Measurements from ENCODE around the gene SLC25A47.
"Not testable (repeated sequence)": the region's sequence is repeated elsewhere in the genome, so short reads cannot be mapped to it uniquely, and the experiment has no call there.

Gene SLC25A47, protein sequence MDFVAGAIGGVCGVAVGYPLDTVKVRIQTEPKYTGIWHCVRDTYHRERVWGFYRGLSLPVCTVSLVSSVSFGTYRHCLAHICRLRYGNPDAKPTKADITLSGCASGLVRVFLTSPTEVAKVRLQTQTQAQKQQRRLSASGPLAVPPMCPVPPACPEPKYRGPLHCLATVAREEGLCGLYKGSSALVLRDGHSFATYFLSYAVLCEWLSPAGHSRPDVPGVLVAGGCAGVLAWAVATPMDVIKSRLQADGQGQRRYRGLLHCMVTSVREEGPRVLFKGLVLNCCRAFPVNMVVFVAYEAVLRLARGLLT

DNA sequence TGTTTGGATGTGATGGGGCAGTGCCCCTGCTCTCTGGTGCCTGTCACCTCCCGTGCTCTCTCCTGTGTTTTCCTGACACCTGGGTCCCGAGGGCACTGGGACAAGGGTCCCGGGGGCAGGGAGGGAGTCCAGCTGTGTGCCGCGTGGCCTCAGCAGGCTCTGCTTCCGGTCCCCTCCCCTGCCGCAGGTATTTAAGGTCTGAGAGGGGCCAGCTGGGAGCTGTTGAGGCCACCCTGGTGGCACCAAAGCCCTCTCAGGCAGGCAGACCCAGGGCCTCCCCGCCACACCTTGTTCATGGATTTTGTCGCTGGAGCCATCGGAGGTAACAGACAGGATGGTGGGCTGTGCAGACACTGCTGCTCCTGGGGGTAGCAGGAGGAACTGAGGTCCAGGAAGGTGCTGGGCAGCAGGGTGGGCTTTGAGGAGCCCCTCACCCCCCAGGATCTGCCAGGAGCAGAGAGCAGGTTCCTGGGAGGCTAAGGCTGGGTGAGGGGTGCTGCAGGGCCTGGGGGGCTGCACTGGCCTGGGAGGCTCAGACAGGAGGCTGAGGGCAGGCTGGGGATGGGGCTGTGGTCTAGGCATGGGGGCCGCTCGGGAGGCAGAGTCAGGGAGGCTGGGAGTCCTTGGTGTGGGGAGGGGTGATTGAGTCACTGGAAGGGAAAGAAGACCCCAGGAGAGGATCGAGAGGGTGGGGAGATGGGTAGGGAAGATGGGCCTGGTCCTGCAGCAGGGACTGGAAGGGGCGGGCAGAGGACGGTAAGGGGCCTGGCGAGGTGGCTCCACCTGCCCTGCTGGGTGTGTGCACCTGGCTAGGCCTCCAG lies at the start of gene SLC25A47:
Gene SLC25A47, plus strand, starts transcription at position 219 of the 821 bp plus-strand sequence. Its CDS starts 76 bp downstream, at position 295.
- DNase-seq: no peak

DNA sequence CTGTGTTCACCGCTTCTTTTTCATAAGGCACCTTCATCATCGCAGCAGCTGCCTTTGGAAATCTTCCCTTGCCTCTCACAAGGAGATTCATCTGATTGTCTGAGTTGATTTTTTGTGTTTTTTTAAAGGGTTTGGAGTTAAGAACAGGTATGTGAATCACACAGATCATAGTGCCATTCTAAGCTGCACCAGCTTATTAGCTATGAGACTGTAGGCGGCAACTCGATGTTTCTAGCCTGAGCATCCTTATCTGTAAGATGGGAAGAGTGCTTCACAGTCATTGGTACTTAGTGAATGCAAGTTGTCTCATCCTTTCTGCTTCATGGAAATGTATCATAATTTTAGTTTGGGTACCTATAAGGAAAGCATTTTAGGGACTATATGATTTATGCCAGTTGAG lies 48.9 kb upstream of the SLC25A47 start:
- DNase-seq: no peak

DNA sequence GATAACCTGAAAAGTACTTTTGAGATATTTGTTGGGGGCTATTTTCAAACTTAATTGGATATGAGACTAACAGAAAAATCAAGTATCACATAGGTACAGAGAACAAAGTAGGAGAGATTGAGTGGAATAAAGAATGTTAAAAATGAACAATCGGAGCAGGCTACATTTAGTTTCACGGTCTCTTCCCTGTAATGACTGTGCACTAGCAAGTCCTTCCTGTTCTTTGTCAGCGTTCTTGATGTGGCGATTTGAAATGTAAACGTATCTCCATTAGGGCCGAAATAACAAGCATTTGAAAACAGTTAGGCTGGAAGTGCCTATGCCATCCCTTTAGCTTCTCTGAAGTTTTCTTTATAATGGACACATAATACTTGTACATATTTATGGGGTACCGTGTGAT lies 47.9 kb upstream of the SLC25A47 start:
- no peak for DNase-seq

DNA sequence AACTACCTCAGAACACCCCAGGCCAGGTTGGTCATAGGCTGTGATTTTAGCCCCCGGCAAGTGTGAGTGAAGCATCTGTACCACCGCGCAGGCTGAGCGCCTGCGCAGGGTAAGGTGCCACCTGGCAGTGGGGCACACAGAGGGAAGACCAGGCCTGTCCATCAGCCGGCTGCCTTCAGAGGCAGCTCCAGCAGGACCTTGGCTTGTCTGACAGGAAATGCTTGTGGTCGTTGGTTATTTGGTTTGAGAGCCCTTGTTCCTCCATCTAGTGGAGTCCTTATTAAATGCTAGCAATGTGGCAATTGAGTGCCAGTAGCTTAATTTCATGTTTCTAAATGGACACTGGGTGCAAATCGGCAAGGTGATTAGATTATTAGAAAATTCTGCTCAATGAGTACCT lies 44.4 kb upstream of the SLC25A47 start:
- no peak for DNase-seq

DNA sequence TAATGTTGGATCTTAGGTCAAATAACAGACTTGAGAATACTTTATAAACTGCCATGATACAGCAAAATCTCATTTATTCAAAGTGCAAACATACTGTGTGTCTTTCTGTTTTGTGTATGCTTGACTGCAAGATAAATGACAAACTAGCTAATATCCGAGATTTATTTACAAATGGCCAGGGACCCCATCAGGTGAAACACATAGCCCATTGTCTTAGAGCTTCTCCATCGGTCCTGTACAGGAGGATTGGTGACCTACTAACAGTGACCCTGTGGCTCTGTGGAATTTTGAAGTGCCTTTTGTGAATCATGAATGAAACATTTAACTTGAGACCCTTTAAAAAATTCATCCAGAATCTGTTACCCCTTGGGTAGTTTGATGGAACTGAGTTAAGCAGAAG lies 44.0 kb upstream of the SLC25A47 start:
- DNase-seq: no peak

DNA sequence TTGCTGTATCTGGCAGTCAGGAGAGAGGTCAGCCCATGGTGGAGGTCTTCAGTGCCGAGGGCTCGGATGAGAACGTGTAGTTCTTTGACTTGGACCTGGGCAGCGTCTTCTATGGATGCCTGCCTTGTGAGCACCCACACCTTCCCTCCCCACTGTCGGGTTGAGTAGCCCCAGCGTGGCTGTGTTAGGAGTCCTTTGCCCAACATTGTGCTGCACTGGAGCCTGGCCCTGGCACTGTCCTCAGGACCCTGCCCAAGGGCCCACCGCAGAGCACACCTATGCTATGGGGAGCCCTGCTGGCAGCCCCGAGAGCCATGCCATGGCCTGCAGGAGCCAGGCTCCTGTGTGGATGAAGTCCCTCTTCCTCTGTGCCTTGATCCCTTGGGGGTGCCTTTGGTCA lies 43.6 kb upstream of the SLC25A47 start:
- no peak for DNase-seq

DNA sequence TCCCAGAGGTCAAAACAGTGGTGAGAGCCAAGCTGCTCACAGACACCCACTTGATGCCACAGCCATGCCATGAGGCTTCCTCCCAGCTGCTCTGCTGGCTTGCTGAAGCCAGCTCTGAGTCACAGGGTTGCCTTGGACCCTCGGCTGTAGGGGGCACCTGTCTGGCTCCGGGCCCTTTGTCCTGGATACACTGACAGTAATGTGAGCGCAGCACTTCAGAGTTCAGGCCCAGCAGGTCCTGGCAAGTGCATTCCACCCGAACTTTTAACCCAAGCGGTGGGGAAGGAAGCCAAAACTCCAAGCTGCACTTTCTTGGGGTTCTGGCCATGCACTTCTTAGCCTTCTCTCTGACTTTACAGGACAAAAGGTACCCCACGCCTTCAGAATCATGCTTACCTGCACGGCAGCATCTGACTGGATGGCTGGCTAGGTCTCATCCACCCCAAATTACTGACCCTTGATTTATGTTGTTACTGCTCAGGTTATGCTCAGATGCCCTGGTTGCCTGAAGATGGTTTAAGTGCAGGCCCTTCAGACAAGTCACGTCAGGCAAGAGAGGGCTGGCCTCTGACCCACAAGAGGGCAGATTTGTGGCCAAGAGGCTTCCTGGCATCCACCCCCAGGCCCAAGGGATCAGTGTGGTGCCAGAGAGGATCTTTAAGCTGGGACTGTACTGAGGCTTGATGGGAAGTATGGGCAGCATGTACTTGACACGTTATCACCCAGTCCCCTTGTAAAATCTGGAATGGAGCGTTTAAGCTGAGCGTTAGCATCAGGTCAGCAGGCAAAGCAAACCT lies 41.7 kb upstream of the SLC25A47 start:
- no peak for DNase-seq

DNA sequence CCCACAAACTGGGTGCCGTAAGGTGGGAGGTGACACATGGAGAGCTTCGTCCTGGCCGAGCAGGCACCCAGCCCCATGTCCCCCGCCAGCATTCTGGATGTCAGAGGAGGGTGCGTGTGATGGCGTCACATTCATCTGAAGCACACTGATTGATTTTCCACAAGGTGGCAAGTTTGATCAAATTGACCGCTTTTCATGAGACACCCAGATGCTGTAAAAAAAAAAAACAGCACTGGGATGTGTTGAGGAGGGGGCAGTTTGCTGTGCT lies 41.1 kb upstream of the SLC25A47 start:
- DNase-seq: no peak

DNA sequence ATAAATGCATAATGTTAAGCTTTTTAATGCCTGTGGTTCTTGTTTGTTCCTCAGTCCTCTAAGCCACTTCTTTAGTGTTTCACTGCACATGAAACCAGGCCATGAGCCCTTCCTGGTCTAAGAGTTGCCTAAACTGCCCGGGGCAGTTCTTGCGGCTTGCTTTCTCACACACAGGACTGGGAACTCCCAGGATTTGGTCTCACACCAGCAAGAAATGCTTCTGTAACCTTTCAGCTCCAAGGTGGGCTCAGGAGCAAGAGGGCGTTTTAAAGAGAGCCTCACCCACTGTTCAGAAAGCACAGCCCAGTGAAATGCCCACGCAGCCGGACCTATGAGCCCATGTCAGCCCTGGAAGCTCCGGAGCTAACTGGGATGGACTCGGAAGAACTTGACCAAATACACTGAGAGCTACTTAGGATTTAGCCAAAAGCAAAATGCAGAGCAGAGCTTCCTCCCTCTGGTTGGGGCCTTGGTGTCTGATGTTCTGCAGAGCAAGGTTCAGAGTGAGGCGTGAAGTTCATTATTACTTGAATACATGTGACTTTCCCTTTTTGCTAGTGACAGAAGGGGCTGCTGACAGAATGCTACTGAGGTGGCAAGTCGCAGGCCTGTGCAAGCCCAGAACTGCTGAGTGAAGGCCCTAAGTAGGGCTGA lies 40.2 kb upstream of the SLC25A47 start:
- DNase-seq: no peak

DNA sequence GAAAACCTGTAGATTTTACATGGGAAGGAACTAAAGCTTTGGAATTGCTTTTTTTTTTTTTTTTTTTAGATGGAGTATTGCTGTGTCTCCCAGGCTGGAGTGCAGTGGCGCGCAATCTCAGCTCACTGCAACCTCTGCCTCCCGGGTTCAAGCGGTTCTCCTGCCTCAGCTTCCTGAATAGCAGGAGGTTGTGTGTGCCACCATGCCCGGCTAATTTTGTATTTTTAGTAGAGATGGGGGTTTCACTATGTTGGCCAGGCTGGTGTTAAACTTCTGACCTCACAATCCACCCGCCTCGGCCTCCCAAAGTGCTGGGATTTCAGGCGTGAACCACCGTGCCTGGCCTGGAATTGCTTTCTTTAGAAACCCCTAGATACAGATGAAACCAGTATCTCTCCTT lies 39.7 kb upstream of the SLC25A47 start:
- DNase-seq: not testable (repeated sequence)

DNA sequence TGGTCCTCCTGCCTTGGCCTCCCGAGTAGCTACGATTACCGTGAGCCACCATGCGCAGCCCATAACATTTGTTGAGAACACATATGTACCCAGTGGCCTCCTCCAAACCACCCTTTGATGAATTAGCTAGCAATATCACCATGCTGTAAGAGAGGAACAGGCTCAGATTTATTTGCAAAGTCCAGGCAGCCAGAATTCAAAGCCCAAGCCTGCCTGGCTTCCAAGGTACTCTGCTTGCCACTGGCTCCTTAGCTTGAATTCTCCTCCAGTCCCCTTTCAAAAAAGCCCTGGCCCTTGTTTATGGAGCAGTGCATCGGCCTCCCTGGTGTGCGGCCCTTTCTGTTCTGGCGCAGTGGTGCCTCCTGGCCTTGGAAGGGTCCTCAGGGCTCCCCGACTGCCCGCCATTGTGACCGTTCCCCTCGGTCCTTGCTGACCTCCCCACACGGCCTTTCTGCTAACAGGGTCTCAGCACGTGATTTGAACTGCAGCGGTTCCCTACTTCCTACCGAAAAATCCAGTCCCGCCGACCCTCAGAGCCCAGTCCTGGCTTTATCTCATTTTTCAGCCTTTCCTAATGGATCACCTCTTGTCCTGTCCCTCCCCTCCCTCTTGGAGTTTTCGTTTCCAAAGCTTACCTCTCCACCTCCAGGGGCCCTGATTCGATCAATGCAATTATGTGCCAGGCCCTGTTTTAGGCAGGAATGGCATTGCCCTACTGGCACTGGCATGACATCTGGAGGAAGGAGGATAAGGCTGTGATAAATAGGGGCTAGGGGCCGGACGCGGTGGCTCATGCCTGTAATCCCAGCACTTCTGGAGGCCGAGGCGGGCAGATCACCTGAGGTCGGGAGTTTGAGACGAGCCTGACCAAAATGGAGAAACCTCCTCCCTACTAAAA lies 38.9 kb upstream of the SLC25A47 start:
- DNase-seq: no peak

DNA sequence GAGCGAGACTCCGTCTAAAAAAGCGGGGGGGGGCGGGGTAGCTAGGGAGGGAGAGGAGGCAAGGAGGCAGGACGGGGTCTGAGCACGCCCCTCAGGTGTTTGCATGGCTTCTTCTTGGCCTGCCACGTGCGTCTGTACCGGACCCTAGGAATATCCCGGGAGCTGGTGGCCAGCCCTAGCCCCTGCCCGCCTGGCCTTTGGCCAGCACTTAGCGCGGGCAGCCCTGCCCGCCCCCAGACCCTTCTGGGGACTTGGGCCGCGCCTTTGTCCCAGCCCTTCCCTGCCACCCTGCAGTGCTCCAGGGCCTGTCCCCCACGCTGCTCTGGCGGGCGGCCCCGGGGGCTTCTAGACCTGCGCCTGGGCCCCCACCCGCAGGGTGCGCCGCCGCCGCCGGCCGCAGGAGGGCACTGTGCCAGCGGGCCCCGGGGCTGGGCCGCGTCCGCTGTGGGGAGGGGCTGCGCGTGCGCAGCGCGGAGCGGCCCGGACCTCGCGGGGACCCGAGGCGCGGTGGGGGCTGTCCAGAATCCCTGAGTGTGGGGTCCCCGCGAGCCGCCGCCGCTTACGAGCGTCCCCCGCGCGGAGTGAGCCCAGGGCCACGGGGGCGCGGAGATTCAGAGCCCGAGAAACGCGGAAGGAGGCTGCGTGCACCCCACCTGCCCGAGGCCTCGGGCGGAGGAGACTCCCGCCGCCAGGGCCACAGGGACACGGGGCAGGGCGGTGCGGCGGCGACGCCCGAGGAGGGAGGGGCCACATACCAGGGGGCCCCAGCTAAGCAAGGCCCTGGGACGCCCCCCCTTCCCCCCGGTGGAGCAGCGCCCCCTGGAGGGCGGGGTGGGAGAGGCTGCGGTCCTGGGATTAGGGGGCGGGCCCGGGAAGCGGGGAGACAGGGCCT lies 37.9 kb upstream of the SLC25A47 start:
- DNase-seq: peak; percentile 64

DNA sequence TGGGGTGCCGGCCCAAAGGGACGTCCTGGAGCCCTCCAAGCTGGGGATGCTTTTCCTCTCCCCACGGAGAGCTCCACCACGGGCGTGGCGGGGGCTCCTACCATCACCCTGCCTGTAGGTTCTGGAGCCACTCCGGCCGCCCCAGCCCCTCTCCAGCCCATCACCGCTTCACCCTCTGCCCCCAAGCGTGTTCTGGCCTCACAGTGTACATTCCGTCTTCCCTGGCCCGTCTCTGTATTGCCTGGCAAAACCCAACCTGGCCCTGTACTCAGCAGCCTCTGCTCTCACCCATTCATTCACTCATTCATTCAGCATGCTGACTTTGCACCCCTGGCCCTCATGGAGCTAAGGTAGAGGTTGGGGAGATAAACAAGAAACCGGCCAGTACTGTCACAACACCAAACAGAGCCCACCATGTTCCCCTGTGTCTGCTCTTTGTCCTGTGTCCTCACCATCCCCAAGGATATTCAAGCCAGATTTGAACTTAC lies 37.2 kb upstream of the SLC25A47 start:
- DNase-seq: no peak

DNA sequence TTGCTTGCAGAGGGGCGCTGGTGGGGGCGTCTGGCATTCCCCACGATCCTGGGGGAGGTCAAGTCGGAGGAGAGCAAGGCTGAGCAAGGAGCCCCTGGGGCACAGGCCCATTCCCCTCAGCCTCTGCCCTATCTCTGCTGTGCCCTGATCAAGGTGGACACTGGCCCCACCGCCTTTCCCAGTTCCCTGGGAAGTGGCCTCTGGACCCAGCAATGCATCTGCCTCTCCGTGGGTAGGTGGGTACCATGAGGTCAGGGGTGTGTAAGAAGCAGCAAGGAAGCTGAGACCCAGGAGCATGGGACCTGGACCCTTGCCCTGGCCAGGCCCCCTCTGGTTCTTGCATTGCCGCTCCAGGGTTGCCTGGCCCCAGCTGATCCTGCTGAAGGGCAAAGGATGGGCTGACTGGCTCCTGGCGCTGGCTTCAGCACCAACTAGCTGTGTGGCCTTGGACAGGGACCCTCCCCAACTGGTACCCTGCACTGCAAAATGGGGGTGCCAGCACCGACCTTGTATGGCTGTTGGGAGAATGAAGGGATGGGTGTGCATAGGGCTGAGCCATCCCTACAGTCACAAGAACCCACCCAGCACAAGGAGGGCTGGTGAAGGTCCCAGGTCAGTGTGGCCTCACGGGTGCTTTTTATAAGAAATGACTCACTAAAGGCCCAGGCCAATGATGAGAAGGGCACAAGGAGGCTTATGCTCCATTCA lies 36.5 kb upstream of the SLC25A47 start:
- no peak for DNase-seq

DNA sequence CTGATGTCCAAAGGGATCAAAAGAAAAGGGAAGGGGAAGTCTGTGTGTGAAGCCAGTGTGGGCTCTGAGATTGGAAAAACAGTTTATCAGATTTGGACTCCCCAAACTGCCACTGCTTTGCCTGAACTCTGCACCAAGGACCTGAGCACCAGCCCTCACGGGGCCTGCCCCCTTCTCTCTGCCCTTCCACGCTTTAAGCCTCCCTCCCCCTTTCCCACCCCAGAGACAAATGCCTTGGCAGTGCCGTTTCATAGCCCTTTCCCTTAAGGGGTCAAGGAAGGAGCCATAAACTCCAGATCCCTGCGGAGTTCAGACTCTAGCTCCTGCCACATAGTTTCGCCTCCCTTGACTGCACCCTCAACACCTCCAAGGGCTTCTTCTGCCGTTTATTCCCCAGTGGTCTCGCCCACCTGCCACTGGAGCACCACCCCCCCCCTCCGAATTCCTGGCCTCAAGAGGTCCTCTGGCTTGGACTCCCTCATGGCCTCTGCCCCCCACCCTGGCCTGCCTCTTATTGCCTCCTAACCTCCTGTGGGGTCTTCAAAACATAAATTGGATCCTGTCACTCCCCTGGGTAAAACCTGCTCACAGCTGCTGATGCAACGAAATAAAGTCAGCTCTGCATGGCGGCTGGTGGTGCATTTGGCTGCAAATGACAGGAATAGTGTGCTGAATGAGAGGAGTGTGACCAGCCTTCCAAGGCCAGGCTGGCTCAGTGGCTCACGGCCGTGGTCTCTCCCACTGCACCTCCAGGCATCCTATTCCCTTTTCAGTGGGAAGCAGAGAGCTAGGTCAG lies 35.7 kb upstream of the SLC25A47 start:
- DNase-seq: no peak

DNA sequence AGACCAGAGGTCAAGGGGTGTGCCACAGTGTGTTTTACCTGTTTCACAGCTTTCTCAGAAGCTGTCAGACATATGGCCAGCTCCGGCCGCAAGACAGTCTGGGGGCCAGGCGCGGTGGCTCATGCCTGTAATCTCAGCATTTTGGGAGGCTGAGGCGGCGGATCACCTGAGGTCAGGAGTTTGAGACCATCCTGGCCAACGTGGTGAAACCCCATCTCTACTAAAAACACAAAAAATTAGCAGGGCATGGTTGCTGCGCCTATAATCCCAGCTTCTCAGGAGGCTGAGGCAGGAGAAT lies 35.2 kb upstream of the SLC25A47 start:
- not testable (repeated sequence) for DNase-seq

DNA sequence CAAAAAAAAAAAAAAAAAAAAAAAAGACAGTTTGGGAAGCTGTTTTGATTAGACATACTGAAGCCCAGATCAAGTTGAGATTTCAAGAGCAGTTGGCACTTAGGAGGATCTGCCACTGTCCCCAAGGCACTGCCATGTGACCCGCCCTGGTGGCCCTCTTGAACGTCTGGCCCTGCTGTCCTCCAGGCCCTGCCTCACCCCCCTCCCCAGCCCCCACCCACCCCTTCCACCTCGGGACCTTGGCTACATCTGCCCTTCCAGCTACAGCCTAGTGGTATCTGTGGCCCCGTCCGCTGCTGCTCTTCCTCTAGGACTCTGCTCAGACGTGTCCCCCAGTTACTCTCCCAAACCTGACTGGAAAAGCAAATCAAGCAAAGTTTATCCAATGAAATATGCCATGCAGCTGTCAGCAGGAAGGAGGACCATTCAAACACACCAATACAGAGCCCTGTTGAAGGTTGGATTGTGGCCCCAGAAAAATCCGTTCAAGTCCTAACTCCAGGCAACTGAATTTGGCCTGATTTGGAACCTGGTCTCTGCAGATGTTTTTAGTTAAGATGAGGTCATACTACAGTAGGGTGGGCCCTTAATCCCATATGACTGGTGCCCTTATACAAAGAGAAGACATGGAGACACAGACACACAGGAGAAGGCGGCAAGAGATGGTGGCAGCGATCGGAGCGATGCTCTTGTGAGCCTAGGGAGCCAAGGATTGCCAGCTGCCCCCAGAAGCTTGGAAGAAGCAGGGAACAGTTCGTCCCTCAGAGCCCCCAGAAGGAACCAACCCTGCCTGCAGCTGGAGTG lies 34.6 kb upstream of the SLC25A47 start:
- no peak for DNase-seq

DNA sequence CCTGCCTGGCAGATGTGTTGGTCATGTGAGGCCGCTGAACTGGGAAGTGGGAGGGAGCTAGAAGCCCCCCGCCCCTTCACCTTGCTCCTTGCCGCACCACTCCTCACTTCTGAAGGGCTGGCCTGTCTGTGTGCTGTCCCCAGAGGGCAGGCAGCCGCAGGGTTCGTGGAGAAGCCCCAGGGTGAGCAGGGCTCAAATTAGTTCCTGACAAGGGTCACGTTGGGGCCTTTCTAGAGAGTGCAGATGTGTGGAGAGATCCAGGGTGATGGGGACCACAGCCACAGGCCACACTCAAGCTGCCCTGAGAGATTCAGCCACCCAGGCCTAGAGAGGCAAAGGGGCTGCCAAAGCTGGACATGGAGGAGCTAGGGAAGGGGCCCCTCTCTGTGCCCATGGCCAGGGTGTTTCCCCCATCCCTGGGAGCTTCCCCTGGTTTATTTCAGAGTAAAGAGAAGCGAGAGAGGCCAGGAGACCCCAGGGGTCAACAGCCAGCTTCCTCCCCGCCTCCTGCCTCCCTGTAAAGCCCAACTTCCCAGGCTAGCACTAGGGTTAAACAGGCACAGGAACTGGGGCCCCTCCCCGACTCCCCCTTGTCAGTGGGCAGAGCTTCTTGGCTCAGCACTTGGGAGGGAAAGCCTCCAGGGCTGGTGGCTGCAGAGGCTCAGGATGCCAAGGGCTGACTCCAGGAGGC lies 33.1 kb upstream of the SLC25A47 start:
- DNase-seq: no peak

Measured in NCI-H1694 treated with DMSO at 0.1 percent for 48 hours (cell line).